Vagina (tissue), 2 donors: ENCODE results near the gene TTC39B. TPM values are rescaled to one million over a fixed set of nuclear protein-coding genes. Genes with fewer than 3 reads are reported as not detected.

ENCODE experiments used
- DNase-seq, 2 donors: peaks; one replicate each; pipeline ENCODE4 v3.0.0-alpha.2; 2017; ENCODE audit errors: extremely low spot score in 2 of 2
- H3K27ac ChIP-seq: fragments of 200-600 bp; sonication (generic); one replicate; pipeline ENCODE4 v1.5.1; 2019
- H3K27me3 ChIP-seq: fragments of 200-600 bp; sonication (generic); one replicate; pipeline ENCODE4 v1.5.1; 2019
- H3K36me3 ChIP-seq, 2 donors: fragments of 200-600 bp; sonication (generic); one replicate each; pipeline ENCODE4 v1.5.1; 2017 to 2019
- H3K4me1 ChIP-seq: fragments of 200-600 bp; sonication (generic); one replicate; pipeline ENCODE4 v1.5.1; 2019
- H3K4me3 ChIP-seq, 2 donors: fragments of 200-600 bp; sonication (generic); 1 replicate in 1 of 2; 2 replicates in 1 of 2; pipeline ENCODE4 v1.5.1; 2016 to 2019
- H3K9me3 ChIP-seq: fragments of 200-600 bp; sonication (generic); one replicate; pipeline ENCODE4 v1.5.1; 2019
- CTCF ChIP-seq, 3 experiments: fragments of 450-650 bp in 2 of 3; fragments of 200-600 bp in 1 of 3; sonication (generic) in 1 of 3; IDR thresholded peaks; one replicate each; pipeline ENCODE4 v1.5.1; 2017 to 2019; ENCODE audit warnings: antibody characterized with exemption in 3 of 3, mild to moderate bottlenecking in 2 of 3, moderate library complexity in 2 of 3
- POLR2A ChIP-seq, 2 donors: fragments of 450-650 bp; IDR thresholded peaks; one replicate each; pipeline ENCODE4 v1.6.1; 2017; ENCODE audit warnings: antibody characterized with exemption in 2 of 2, mild to moderate bottlenecking in 2 of 2, moderate library complexity in 2 of 2
- POLR2AphosphoS5 ChIP-seq, 2 donors: sonication (generic); formaldehyde crosslinking; IDR thresholded peaks; one replicate each; pipeline ENCODE4 v1.9.0; 2017; ENCODE audit warnings: antibody characterized with exemption in 2 of 2, mild to moderate bottlenecking in 2 of 2, low read depth in 1 of 2; ENCODE audit not compliant: insufficient read depth in 1 of 2
- intact Hi-C: fragments of 100-400 bp; cut with DNase I; formaldehyde crosslinking; loops from one replicate; pipeline ENCODE4 v1.15.1; 2023
- total RNA-seq: library from RNA; depleted of rRNA; stranded (reverse); fragments of >200 nt; gene quantifications from one replicate; pipeline ENCODE4 v1.2.3, GENCODE V29; 2016

The TTC39B gene
- total RNA-seq, 1 donor from 2014 or later = 13.3 TPM

GRCh38 chr9:15293804-15294316 is 13.2 kb downstream of the TTC39B start:
- Histone ChIP-seq H3K9me3 (no peaks in the 10 kb centered on the region), H3K27me3 (no peaks in the 10 kb centered on the region), H3K4me1 (peaks cover 44% of the 10 kb centered on the region), H3K4me3 (no peak overlapping the region), H3K36me3 (no peaks in the 10 kb centered on the region), H3K27ac (peak overlapping the region; percentile 90)
- intact Hi-C loops = no loop called here
- no peak for DNase-seq
- no peak for TF ChIP-seq CTCF (IDR thresholded peaks at IDR 0.05)
- TF ChIP-seq POLR2A (IDR thresholded peaks at IDR 0.05) = no peak
- TF ChIP-seq POLR2AphosphoS5 (IDR thresholded peaks at IDR 0.05; ENCODE audit: insufficient read depth in 1 of 2, low read depth in 1 of 2) = no peak

- TF ChIP-seq POLR2A (IDR thresholded peaks at IDR 0.05) (no peak), CTCF (IDR thresholded peaks at IDR 0.05) (no peak), POLR2AphosphoS5 (IDR thresholded peaks at IDR 0.05; ENCODE audit: insufficient read depth in 1 of 2, low read depth in 1 of 2) (no peak)
- no peaks in the 10 kb centered on the region for H3K36me3 ChIP-seq
- H3K4me1 ChIP-seq = peaks cover 40% of the 10 kb centered on the region
- no peak overlapping the region for H3K27ac ChIP-seq
- intact Hi-C loops = no loop called here
- no peaks in the 10 kb centered on the region for H3K9me3 ChIP-seq
- no peaks in the 10 kb centered on the region for H3K27me3 ChIP-seq
- DNase-seq = no peak
- no peak overlapping the region for H3K4me3 ChIP-seq
These were observed 13.9 kb downstream of the TTC39B start for GRCh38 chr9:15293084-15293483.

GRCh38 chr9:15289603-15290002 is 17.4 kb downstream of the TTC39B start:
- intact Hi-C loops = no loop called here

GRCh38 chr9:15287309-15287708 is 19.7 kb downstream of the TTC39B start:
- DNase-seq = no peak
- no peak overlapping the region for H3K27ac ChIP-seq
- intact Hi-C loops = no loop called here
- H3K9me3 ChIP-seq = no peaks in the 10 kb centered on the region
- H3K27me3 ChIP-seq = no peaks in the 10 kb centered on the region
- no peaks in the 10 kb centered on the region for H3K4me1 ChIP-seq
- H3K36me3 ChIP-seq = no peaks in the 10 kb centered on the region
- H3K4me3 ChIP-seq = no peak overlapping the region
- TF ChIP-seq POLR2AphosphoS5 (IDR thresholded peaks at IDR 0.05; ENCODE audit: insufficient read depth in 1 of 2, low read depth in 1 of 2) (no peak), POLR2A (IDR thresholded peaks at IDR 0.05) (no peak), CTCF (IDR thresholded peaks at IDR 0.05) (no peak)

More at GRCh38 chr9:15289603-15290002, 17.4 kb downstream of the TTC39B start:
- no peaks in the 10 kb centered on the region for H3K9me3 ChIP-seq
- no peak overlapping the region for H3K27ac ChIP-seq
- no peaks in the 10 kb centered on the region for H3K27me3 ChIP-seq
- no peaks in the 10 kb centered on the region for H3K36me3 ChIP-seq
- no peak for DNase-seq
- H3K4me3 ChIP-seq = no peak overlapping the region
- TF ChIP-seq POLR2A (IDR thresholded peaks at IDR 0.05) = no peak
- TF ChIP-seq POLR2AphosphoS5 (IDR thresholded peaks at IDR 0.05; ENCODE audit: insufficient read depth in 1 of 2, low read depth in 1 of 2) = no peak
- no peak for TF ChIP-seq CTCF (IDR thresholded peaks at IDR 0.05)
- peaks cover 15% of the 10 kb centered on the region for H3K4me1 ChIP-seq

GRCh38 chr9:15286161-15286821 is 20.7 kb downstream of the TTC39B start:
- no peak for DNase-seq
- TF ChIP-seq POLR2AphosphoS5 (IDR thresholded peaks at IDR 0.05; ENCODE audit: insufficient read depth in 1 of 2, low read depth in 1 of 2) (no peak), CTCF (IDR thresholded peaks at IDR 0.05) (no peak), POLR2A (IDR thresholded peaks at IDR 0.05) (no peak)
- Histone ChIP-seq H3K9me3 (no peaks in the 10 kb centered on the region), H3K36me3 (no peaks in the 10 kb centered on the region), H3K27ac (no peak overlapping the region), H3K4me3 (no peak overlapping the region), H3K27me3 (no peaks in the 10 kb centered on the region), H3K4me1 (no peaks in the 10 kb centered on the region)
- intact Hi-C loops = no loop called here
